H1 (cell line): ENCODE measurements around the gene PDE6D. TPM values are rescaled to one million over a fixed set of nuclear protein-coding genes. Genes with fewer than 3 reads are reported as not detected.

Source experiments
- JUN ChIP-seq: IDR thresholded peaks from 2 replicates; pipeline ENCODE4 v1.6.1; 2011; ENCODE audit warnings: low read depth, mild to moderate bottlenecking, improper control_type of control experiment, low read length
- JUND ChIP-seq: IDR thresholded peaks from 2 replicates; pipeline ENCODE4 v1.6.1; 2011; ENCODE audit warnings: mild to moderate bottlenecking, improper control_type of control experiment, low read length
- SAP30 ChIP-seq: fragments of 300-600 bp; sonication (generic); IDR thresholded peaks from 2 replicates; pipeline ENCODE4 v1.7.1; 2012; ENCODE audit warnings: low read length, moderate library complexity, mild to moderate bottlenecking, inconsistent platforms; ENCODE audit not compliant: insufficient read depth, insufficient replicate concordance
- SIN3A ChIP-seq, 2 experiments: IDR thresholded peaks in 1 of 2; conservative IDR thresholded peaks in 1 of 2; 2 replicates each; pipeline ENCODE4 v1.6.1; 2011 to 2012; ENCODE audit warnings: low read length in 2 of 2, improper control_type of control experiment in 1 of 2, low read depth in 1 of 2, mild to moderate bottlenecking in 1 of 2
- SIRT6 ChIP-seq: IDR thresholded peaks from one replicate; pipeline ENCODE4 v1.7.1; 2012; ENCODE audit warnings: low read length, inconsistent platforms
- SP1 ChIP-seq: IDR thresholded peaks from 2 replicates; pipeline ENCODE4 v1.6.1; 2011; ENCODE audit warnings: low read depth, low read length
- polyA plus RNA-seq, 7 experiments: library from polyadenylated mRNA; depleted of rRNA in 3 of 7; stranded (reverse) in 5 of 7; unstranded in 2 of 7; fragments of >200 nt in 5 of 7; fragments of 200-250 nt in 2 of 7; gene quantifications; 1 replicate in 5 of 7; 2 replicates in 1 of 7; 4 replicates in 1 of 7; pipeline versions ENCODE4 v1.2.1 to v1.2.3, GENCODE V29; 2011 to 2013; ENCODE audit warnings: missing spikeins in 2 of 7, mixed read lengths in 2 of 7
- total RNA-seq: library from RNA; stranded (reverse); fragmentation: NEBNext Ultra II Directional; extraction: Animal tissue kit (Norgen Biotek cat#: 25700); gene quantifications from 2 replicates; pipeline ENCODE4 v1.2.1, GENCODE V29; 2021
- TF ChIP-seq, protein P1 (sequence below): fragments of 300-600 bp; sonication (generic); IDR thresholded peaks from 2 replicates; pipeline ENCODE4 v1.7.1; 2012; ENCODE audit warnings: low read length, moderate library complexity, mild to moderate bottlenecking, inconsistent platforms; ENCODE audit not compliant: insufficient replicate concordance
- TF ChIP-seq, protein P2 (sequence below): IDR thresholded peaks from 2 replicates; pipeline ENCODE4 v1.6.1; 2012; ENCODE audit warnings: low read length, inconsistent platforms

Gene PDE6D
- total and polyA plus RNA-seq, 2 of the 8 experiments (the other 6 are each of a cell fraction or from before 2014, with no cell fraction given) = 33.7 to 63.9 TPM

DNA sequence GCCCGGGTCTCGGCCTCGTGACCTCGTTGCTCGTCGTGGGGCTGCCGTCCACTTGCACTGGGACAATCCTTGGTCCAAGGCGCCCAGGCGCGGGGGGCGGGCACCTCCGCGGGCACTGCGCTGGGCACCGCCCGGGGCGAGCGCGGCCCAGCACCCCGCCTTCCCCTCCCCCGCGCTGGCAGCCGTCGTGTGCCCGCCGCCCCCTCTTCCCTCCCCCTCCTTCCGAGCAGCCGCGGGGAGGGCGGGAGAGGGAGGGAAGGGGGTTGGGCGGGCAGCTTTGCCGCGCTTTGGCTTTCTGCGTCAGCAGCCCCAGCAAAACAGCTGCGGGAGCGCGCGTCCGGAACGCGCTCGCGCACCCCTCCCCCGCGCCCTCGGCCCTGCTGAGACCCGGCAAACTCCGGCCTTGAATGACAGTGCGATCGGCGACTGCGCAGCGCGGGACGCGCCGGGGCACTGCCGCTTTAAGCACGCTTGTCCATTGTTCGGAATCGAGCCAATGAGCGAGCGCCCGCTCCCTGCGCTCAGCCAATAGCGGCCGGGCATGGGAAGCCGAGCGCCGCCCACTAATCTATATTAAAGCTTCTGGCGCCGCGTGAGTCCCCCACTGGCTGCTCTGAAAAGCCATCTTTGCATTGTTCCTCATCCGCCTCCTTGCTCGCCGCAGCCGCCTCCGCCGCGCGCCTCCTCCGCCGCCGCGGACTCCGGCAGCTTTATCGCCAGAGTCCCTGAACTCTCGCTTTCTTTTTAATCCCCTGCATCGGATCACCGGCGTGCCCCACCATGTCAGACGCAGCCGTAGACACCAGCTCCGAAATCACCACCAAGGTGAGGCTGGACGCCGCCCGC is 72.9 kb downstream of the PDE6D start, which contains the start of gene PTMA (continued):
- TF ChIP-seq, protein P1, sequence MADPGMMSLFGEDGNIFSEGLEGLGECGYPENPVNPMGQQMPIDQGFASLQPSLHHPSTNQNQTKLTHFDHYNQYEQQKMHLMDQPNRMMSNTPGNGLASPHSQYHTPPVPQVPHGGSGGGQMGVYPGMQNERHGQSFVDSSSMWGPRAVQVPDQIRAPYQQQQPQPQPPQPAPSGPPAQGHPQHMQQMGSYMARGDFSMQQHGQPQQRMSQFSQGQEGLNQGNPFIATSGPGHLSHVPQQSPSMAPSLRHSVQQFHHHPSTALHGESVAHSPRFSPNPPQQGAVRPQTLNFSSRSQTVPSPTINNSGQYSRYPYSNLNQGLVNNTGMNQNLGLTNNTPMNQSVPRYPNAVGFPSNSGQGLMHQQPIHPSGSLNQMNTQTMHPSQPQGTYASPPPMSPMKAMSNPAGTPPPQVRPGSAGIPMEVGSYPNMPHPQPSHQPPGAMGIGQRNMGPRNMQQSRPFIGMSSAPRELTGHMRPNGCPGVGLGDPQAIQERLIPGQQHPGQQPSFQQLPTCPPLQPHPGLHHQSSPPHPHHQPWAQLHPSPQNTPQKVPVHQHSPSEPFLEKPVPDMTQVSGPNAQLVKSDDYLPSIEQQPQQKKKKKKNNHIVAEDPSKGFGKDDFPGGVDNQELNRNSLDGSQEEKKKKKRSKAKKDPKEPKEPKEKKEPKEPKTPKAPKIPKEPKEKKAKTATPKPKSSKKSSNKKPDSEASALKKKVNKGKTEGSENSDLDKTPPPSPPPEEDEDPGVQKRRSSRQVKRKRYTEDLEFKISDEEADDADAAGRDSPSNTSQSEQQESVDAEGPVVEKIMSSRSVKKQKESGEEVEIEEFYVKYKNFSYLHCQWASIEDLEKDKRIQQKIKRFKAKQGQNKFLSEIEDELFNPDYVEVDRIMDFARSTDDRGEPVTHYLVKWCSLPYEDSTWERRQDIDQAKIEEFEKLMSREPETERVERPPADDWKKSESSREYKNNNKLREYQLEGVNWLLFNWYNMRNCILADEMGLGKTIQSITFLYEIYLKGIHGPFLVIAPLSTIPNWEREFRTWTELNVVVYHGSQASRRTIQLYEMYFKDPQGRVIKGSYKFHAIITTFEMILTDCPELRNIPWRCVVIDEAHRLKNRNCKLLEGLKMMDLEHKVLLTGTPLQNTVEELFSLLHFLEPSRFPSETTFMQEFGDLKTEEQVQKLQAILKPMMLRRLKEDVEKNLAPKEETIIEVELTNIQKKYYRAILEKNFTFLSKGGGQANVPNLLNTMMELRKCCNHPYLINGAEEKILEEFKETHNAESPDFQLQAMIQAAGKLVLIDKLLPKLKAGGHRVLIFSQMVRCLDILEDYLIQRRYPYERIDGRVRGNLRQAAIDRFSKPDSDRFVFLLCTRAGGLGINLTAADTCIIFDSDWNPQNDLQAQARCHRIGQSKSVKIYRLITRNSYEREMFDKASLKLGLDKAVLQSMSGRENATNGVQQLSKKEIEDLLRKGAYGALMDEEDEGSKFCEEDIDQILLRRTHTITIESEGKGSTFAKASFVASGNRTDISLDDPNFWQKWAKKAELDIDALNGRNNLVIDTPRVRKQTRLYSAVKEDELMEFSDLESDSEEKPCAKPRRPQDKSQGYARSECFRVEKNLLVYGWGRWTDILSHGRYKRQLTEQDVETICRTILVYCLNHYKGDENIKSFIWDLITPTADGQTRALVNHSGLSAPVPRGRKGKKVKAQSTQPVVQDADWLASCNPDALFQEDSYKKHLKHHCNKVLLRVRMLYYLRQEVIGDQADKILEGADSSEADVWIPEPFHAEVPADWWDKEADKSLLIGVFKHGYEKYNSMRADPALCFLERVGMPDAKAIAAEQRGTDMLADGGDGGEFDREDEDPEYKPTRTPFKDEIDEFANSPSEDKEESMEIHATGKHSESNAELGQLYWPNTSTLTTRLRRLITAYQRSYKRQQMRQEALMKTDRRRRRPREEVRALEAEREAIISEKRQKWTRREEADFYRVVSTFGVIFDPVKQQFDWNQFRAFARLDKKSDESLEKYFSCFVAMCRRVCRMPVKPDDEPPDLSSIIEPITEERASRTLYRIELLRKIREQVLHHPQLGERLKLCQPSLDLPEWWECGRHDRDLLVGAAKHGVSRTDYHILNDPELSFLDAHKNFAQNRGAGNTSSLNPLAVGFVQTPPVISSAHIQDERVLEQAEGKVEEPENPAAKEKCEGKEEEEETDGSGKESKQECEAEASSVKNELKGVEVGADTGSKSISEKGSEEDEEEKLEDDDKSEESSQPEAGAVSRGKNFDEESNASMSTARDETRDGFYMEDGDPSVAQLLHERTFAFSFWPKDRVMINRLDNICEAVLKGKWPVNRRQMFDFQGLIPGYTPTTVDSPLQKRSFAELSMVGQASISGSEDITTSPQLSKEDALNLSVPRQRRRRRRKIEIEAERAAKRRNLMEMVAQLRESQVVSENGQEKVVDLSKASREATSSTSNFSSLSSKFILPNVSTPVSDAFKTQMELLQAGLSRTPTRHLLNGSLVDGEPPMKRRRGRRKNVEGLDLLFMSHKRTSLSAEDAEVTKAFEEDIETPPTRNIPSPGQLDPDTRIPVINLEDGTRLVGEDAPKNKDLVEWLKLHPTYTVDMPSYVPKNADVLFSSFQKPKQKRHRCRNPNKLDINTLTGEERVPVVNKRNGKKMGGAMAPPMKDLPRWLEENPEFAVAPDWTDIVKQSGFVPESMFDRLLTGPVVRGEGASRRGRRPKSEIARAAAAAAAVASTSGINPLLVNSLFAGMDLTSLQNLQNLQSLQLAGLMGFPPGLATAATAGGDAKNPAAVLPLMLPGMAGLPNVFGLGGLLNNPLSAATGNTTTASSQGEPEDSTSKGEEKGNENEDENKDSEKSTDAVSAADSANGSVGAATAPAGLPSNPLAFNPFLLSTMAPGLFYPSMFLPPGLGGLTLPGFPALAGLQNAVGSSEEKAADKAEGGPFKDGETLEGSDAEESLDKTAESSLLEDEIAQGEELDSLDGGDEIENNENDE = no peak
- TF ChIP-seq JUN (no peak), SAP30 (no peak), SP1 (peak; percentile 94), SIN3A (conservative IDR thresholded peaks at IDR 0.05 in 1 of 2, IDR thresholded peaks at IDR 0.05 in 1 of 2; ENCODE audit: low read depth in 1 of 2, low read length in 2 of 2) (no peak), SIRT6 (no peak), JUND (no peak; the same call in 1 of the 2 replicates)
- TF ChIP-seq, protein P2, sequence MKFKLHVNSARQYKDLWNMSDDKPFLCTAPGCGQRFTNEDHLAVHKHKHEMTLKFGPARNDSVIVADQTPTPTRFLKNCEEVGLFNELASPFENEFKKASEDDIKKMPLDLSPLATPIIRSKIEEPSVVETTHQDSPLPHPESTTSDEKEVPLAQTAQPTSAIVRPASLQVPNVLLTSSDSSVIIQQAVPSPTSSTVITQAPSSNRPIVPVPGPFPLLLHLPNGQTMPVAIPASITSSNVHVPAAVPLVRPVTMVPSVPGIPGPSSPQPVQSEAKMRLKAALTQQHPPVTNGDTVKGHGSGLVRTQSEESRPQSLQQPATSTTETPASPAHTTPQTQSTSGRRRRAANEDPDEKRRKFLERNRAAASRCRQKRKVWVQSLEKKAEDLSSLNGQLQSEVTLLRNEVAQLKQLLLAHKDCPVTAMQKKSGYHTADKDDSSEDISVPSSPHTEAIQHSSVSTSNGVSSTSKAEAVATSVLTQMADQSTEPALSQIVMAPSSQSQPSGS = no peak
